B cell (primary cell): ENCODE results near the gene RNF213. TPM values are rescaled to one million over a fixed set of nuclear protein-coding genes. Genes with fewer than 3 reads are reported as not detected.

Experiments used
- ATAC-seq: fragments of 200-7000 bp; cut with Tn5 transposase; one replicate; pipeline ENCODE4 v1.10.0; 2021; ENCODE audit warnings: low read depth, mild to moderate bottlenecking, moderate number of reproducible peaks, moderate library complexity
- CTCF ChIA-PET: fragments of 350-600 bp; sonication (Branson Sonifier 250); formaldehyde crosslinking; loops from one replicate; lab custom pipeline; 2021; ENCODE audit warnings: antibody characterized with exemption, inconsistent platforms; lab: Charles Lee
- POLR2A ChIA-PET: fragments of 350-600 bp; sonication (Branson Sonifier 250); formaldehyde crosslinking; loops from one replicate; lab custom pipeline; 2021; ENCODE audit warnings: antibody characterized with exemption; lab: Charles Lee
- DNase-seq: peaks from one replicate; pipeline ENCODE4 v3.0.0; 2013
- H2AFZ ChIP-seq: 2 replicates; pipeline ENCODE4 v1.6.1; 2012; ENCODE audit warnings: mild to moderate bottlenecking, low read depth, low read length; ENCODE audit not compliant: insufficient read depth, poor library complexity, severe bottlenecking
- H3K27ac ChIP-seq, 2 donors: 1 replicate in 1 of 2; 2 replicates in 1 of 2; pipeline ENCODE4 v1.5.1; 2012 to 2013; ENCODE audit warnings: low read length in 2 of 2, mild to moderate bottlenecking in 2 of 2, moderate library complexity in 1 of 2
- H3K27me3 ChIP-seq, 4 experiments: fragments of 200-600 bp in 1 of 4; sonication (generic) in 1 of 4; replicated peaks in 1 of 4; 1 replicate in 2 of 4; 2 replicates in 2 of 4; pipeline versions ENCODE4 v1.6.1 to v1.7.0; 2013 to 2016; ENCODE audit warnings: low read length in 3 of 4, mild to moderate bottlenecking in 2 of 4, mixed read lengths in 1 of 4, moderate library complexity in 1 of 4; ENCODE audit not compliant: insufficient read depth in 4 of 4, control insufficient read depth in 3 of 4; ENCODE audit errors: control extremely low read depth in 1 of 4
- H3K36me3 ChIP-seq, 2 experiments: replicated peaks in 1 of 2; 1 replicate in 1 of 2; 2 replicates in 1 of 2; pipeline versions ENCODE4 v1.6.1 to v1.7.1; 2013; ENCODE audit warnings: low read length in 1 of 2; ENCODE audit not compliant: insufficient read depth in 2 of 2, control insufficient read depth in 1 of 2; ENCODE audit errors: control extremely low read depth in 1 of 2, extremely low read depth in 1 of 2
- H3K4me1 ChIP-seq, 2 donors: fragments of 200-600 bp in 1 of 2; sonication (generic) in 1 of 2; 1 replicate in 1 of 2; 2 replicates in 1 of 2; pipeline versions ENCODE4 v1.5.1 to v1.6.1; 2013 to 2017; ENCODE audit warnings: low read length in 2 of 2; ENCODE audit not compliant: control insufficient read depth in 2 of 2, insufficient read depth in 2 of 2
- H3K4me2 ChIP-seq: replicated peaks from 2 replicates; pipeline ENCODE3; 2012; ENCODE audit warnings: mild to moderate bottlenecking, low read depth, low read length; ENCODE audit not compliant: poor library complexity, severe bottlenecking
- H3K4me3 ChIP-seq, 5 experiments: fragments of 200-600 bp in 1 of 5; sonication (generic) in 1 of 5; 1 replicate in 3 of 5; 2 replicates in 2 of 5; pipeline versions ENCODE4 v1.5.1 to v1.7.0; 2011 to 2016; ENCODE audit warnings: low read length in 4 of 5, mild to moderate bottlenecking in 4 of 5, low read depth in 2 of 5, control low read depth in 1 of 5, moderate library complexity in 1 of 5; ENCODE audit not compliant: insufficient read depth in 1 of 5; ENCODE audit errors: control extremely low read depth in 1 of 5, extremely low read depth in 1 of 5
- H3K79me2 ChIP-seq: fragments of 200-600 bp; sonication (generic); one replicate; pipeline ENCODE4 v1.6.0; 2016; ENCODE audit warnings: low read length; ENCODE audit not compliant: control insufficient read depth, insufficient read depth
- H3K9ac ChIP-seq: fragments of 200-600 bp; sonication (generic); 2 replicates; pipeline ENCODE4 v1.6.1; 2017; ENCODE audit warnings: mild to moderate bottlenecking, low read length, moderate library complexity
- H3K9me3 ChIP-seq, 3 donors: one replicate each; pipeline versions ENCODE4 v1.6.1 to v1.7.1; 2013; ENCODE audit warnings: low read length in 2 of 3; ENCODE audit not compliant: control insufficient read depth in 2 of 3, insufficient read depth in 1 of 3; ENCODE audit errors: control extremely low read depth in 1 of 3
- H4K20me1 ChIP-seq: 2 replicates; pipeline ENCODE4 v1.6.0; 2012; ENCODE audit warnings: mild to moderate bottlenecking, low read length; ENCODE audit not compliant: insufficient read depth, control insufficient read depth, poor library complexity, severe bottlenecking
- H3K27ac Mint-ChIP-seq: one replicate; pipeline ENCODE4 v1.8.0; 2021; ENCODE audit warnings: mixed read lengths
- H3K27me3 Mint-ChIP-seq: one replicate; pipeline ENCODE4 v1.8.0; 2021; ENCODE audit warnings: mixed read lengths
- H3K4me1 Mint-ChIP-seq: one replicate; pipeline ENCODE4 v1.8.0; 2021; ENCODE audit warnings: mixed read lengths
- H3K4me3 Mint-ChIP-seq: one replicate; pipeline ENCODE4 v1.8.0; 2021; ENCODE audit warnings: mixed read lengths
- H3K9me3 Mint-ChIP-seq: one replicate; pipeline ENCODE4 v1.8.0; 2022; ENCODE audit warnings: mixed read lengths; ENCODE audit not compliant: insufficient read depth
- EZH2 ChIP-seq: IDR thresholded peaks from 2 replicates; pipeline ENCODE4 v1.6.1; 2012; ENCODE audit warnings: borderline replicate concordance, low read depth, mild to moderate bottlenecking, moderate library complexity, low read length; ENCODE audit not compliant: insufficient read depth, poor library complexity, severe bottlenecking
- WGBS: methylation state at CpG from one replicate; pipeline ENCODE4 v1.1.5; 2013; ENCODE audit warnings: missing lambda C conversion rate; ENCODE audit not compliant: insufficient coverage; 5-methylcytosine and 5-hydroxymethylcytosine counted together
- intact Hi-C: fragments of 100-400 bp; cut with micrococcal nuclease; formaldehyde crosslinking; loops from one replicate; pipeline ENCODE4 v1.10.0; 2022
- polyA plus RNA-seq: library from polyadenylated mRNA; depleted of rRNA; stranded (reverse); fragments of >200 nt; gene quantifications from 2 replicates; pipeline ENCODE4 v1.2.3, GENCODE V29; 2012
- total RNA-seq, 2 donors: library from RNA; stranded (reverse); fragments of 120-200 nt in 1 of 2; gene quantifications; 1 replicate in 1 of 2; 2 replicates in 1 of 2; pipeline versions ENCODE4 v1.2.3 to v1.2.4, GENCODE V29; 2013 to 2022
- TF ChIP-seq, protein P1 (sequence below): fragments of 200-600 bp; IDR thresholded peaks from one replicate; pipeline ENCODE4 v1.8.0; 2022; ENCODE audit warnings: antibody characterized with exemption, mild to moderate bottlenecking

The RNF213 gene
- total and polyA plus RNA-seq, 2 donors (not counting 1 experiment from before 2014, with no cell fraction given), result 121 to 287 TPM

DNA sequence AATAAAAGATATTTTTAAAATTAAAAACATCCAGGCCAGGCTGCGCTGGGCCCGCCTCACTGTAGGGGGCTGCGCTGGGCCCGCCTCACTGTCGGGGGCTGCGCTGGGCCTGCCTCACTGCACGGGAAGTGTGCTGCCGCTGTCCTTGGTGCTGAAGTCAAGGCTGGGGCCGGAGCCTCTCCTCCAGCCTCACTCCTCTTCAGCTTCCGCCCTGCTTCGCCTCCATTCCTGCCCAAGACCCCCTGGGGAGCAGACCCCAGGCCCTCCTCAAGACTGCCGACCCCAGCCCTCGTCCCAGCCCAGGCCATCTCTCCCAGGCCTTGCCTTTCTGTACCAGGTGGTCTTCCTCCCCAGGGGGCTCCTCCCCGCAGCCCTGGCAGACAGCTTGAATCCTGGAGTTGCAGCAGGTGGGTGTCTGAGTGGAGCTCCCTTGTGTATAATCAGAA, 180.5 kb downstream of the RNF213 start:
- Mint-ChIP-seq H3K4me1 (no peaks in the 10 kb centered on the region), H3K4me3 (no peak overlapping the region), H3K9me3 (no peaks in the 10 kb centered on the region), H3K27me3 (peaks cover 12% of the 10 kb centered on the region), H3K27ac (no peak overlapping the region)
- no peak overlapping the region for H3K4me3 ChIP-seq
- intact Hi-C loops, result no loop called here
- H3K4me1 ChIP-seq, result no peaks in the 10 kb centered on the region
- ATAC-seq (no peak), DNase-seq (peak; percentile 49)
- H4K20me1 ChIP-seq, result no peaks in the 10 kb centered on the region
- TF ChIP-seq, protein P1, sequence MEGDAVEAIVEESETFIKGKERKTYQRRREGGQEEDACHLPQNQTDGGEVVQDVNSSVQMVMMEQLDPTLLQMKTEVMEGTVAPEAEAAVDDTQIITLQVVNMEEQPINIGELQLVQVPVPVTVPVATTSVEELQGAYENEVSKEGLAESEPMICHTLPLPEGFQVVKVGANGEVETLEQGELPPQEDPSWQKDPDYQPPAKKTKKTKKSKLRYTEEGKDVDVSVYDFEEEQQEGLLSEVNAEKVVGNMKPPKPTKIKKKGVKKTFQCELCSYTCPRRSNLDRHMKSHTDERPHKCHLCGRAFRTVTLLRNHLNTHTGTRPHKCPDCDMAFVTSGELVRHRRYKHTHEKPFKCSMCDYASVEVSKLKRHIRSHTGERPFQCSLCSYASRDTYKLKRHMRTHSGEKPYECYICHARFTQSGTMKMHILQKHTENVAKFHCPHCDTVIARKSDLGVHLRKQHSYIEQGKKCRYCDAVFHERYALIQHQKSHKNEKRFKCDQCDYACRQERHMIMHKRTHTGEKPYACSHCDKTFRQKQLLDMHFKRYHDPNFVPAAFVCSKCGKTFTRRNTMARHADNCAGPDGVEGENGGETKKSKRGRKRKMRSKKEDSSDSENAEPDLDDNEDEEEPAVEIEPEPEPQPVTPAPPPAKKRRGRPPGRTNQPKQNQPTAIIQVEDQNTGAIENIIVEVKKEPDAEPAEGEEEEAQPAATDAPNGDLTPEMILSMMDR, result no peak
- no peak for TF ChIP-seq EZH2
- H3K9me3 ChIP-seq, result peaks cover 0 to 14% (median 0%) of the 10 kb centered on the region in 3 donors
- peaks cover 7% of the 10 kb centered on the region for H3K79me2 ChIP-seq
- no peak overlapping the region for H3K27ac ChIP-seq
- POLR2A ChIA-PET, result no interaction called here
- CTCF ChIA-PET, result no interaction called here
- WGBS, result 40% methylated on average over 13 of the region's 14 CpGs
- no peak overlapping the region for H3K9ac ChIP-seq
- H3K27me3 ChIP-seq, result peaks cover 0 to 2% (median 0%) of the 10 kb centered on the region in 4 experiments
- H3K4me2 ChIP-seq, result no peak overlapping the region
- H3K36me3 ChIP-seq, result no peaks in the 10 kb centered on the region
- H2AFZ ChIP-seq, result no peak overlapping the region

DNA sequence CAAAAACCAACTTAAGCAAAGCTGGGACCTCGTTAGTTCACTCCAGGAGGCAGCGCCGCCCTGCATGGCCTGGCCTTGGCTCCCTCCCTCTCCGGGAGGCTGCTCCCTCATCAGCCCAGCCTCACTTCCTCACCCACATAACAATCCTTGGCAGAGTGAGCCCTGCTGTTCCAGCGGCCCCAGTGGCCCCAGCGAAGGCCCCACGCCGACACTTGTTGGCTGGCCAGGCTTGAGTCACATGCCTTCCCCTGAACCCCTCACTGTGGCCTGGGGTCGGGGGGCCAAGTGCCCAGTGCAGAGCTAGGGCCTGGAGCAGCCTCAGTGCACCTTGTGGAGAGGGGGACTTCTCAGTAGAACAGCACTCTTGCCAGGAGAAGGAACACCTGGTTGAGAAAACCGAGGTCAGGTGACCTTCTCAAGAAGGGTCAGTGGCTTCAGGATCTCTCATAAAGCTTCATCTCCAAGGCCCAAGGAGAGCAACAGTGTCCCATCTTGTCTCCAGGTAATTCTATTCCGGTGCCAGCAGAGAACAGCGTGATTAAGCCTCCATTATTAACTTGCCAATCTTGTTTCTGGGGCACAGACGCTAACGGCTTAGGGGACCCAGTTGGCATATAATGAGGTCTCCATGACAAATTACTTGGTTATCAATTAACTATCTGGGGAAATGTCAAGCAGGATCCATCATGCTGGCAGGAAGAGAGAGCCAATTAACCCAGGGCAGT, 181.1 kb downstream of the RNF213 start:
- Histone ChIP-seq H2AFZ (no peak overlapping the region), H3K27ac (no peak overlapping the region), H3K36me3 (no peaks in the 10 kb centered on the region), H3K79me2 (peaks cover 7% of the 10 kb centered on the region), H3K4me3 (no peak overlapping the region), H3K4me2 (no peak overlapping the region), H3K4me1 (no peaks in the 10 kb centered on the region), H3K9ac (no peak overlapping the region), H3K9me3 (peaks cover 0 to 14% (median 0%) of the 10 kb centered on the region in 3 donors), H3K27me3 (peaks cover 0 to 2% (median 0%) of the 10 kb centered on the region in 4 experiments), H4K20me1 (no peaks in the 10 kb centered on the region)
- intact Hi-C loops, result no loop called here
- Mint-ChIP-seq H3K9me3 (no peaks in the 10 kb centered on the region), H3K4me3 (no peak overlapping the region), H3K27ac (no peak overlapping the region), H3K4me1 (no peaks in the 10 kb centered on the region), H3K27me3 (peaks cover 12% of the 10 kb centered on the region)
- DNase-seq (no peak), ATAC-seq (no peak)
- TF ChIP-seq EZH2, result no peak
- TF ChIP-seq, protein P1, result no peak
- POLR2A ChIA-PET, result no interaction called here
- CTCF ChIA-PET, result no interaction called here
- 93% methylated on average over 14 of the region's 14 CpGs for WGBS
